HuH-7 (cell line): Measurements from ENCODE around the gene GLYATL1B.
"Not testable (repeated sequence)": the region's sequence is repeated elsewhere in the genome, so short reads cannot be mapped to it uniquely, and the experiment has no call there.

ENCODE experiments used
- DNase-seq: peaks from one replicate; pipeline ENCODE4 v3.0.0; 2011; ENCODE audit warnings: low spot score

The GLYATL1B gene

DNA sequence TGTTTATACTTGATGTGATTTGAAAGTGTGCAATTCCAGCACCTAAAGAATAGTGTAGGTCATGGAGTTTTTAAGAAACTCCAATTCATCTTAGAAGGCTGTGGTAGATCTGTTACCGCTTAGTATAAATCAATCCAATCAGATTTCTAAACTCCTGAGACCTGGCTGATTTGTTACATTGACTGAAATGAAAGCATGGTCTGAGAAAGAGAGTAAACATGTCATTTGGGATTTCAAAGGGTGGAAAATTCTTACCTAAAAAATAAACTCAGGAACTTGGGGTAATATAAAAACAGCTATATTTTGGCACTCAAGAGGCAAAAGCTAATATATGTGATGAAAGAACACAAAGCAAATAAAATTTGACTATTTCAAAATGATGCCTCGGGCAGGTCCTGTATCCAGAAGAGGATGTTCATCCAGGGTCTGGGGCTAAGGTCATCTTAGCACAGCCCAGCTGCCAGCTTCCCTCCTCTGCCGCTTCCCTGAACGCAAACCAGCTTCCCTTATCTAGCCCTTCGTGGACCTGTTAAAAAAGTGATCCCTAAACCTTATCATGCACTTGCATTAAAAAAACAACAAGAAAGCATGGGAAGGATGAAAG lies 10.0 kb downstream of the GLYATL1B start:
- DNase-seq = not testable (repeated sequence)

DNA sequence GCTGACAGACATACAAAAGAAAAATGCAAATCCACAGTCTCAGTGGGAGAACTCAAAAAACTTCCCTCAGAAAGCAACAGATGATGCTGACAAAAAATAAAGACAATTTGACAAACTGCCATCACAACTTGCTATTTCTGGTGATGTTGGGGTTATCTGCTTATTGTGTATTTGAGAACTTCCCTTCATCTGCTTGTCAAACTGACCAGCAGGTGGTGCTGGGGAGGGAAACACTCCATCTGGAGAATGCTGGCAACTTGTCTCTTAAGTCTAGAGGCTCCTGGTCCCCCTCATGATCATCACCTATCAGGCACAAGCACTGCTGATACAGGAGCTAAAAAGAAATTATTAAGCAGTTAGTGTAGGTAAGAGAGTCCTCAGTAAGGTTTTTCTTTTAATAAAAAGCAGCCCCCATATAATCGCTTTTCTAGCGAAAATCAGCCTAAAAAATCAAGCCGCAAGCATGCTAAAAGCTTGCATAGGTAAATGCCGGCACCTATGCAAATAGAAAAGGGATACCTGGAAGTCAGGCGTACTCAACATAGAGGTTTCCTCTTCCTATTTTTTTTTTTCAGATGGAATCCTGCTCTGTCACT lies 11.1 kb downstream of the GLYATL1B start:
- DNase-seq = peak; percentile 10

DNA sequence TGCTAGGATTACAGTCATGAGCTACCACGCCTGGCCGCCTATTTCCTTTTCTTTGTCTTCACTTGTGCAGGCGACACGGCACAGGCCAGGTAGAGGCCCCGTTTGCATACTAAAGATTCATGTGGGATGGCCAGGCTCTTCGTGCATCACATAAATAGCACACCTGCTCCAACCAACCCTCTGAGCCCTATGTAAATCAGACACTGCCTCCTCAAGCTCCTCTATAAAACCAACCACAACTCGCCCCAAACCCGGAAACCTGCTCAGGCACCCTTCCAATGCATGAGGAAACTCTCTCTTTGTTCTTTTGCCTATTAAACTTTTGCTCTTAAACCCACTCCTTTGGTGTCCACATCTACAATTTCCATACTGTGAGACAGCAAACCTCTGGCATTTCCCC lies 11.8 kb downstream of the GLYATL1B start:
- not testable (repeated sequence) for DNase-seq

DNA sequence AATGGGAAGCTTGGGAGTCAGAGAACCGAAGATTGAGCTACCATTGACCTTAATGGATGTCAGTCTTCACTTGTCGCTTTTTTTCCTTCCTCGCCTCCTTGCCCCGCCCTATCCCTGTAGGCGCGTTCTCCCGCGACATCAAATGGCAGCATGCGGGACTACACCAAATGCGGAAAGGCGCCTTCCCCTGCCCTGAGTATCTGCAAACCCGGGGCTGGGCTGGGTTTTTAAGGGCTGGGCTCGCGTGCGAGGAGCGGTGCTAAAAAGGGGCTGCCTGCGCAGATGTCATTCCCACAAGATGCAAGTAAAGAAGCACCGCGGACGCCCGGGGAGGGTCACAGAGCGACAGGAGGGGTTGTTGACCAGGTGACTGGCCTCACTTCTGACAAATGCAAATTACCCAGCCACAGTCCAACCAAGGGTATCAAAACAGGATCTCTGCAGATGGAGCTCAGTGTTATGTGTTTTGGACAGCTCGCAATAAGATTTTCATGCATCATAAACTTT lies 16.2 kb downstream of the GLYATL1B start:
- DNase-seq = no peak

DNA sequence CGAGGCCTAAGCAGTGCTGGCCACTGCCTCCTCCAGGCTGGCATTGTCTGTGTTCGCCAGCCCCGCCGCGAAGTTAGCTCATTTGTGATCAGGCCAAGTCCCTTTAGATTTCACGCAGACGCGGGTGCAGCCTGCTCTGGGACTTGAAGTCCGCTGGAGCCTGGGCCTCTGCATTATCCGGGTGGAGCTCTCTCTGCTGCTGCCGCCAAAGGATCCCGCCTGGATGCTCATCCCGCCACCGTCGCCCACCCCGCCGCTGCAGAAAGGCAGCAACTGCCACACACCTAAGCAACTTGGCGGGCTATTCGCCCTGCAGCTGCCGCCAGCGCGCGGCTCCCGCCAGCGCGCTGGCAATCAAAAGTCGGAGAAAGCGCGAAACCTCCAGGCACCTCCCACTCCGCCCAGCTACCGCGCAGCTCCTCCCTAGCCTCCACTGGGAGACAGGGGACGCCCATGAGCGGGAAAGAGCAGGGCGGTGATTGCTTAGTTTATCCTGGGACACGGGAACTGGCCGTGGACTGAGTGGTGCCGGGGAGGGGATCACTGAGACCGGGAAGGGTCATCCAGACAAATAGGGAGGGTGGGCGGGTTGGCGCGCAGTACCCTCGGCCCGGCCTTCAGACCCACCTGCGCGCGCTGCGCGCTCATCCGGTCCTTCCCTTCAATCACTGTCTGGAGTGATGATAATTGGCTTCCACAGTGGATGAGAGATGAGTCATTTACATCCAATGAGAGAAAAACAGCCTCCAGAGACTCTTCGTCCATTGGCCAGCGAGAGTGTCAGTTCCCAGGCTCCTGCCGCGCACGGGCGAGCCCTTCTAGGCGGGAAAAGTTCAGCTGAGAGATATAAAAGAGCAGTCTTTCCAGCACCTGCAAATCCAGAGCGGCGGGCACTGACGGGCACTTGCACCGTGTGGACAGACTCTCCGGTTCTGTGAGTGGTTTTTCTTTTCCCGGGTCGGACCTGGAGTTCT lies 20.5 kb downstream of the GLYATL1B start, which contains the start of gene FAM111B:
Gene FAM111B (plus strand): TSS at position 875 of the 974 bp plus-strand sequence. CDS start 2,389 bp downstream, outside the sequence.
- peak; percentile 68 for DNase-seq

DNA sequence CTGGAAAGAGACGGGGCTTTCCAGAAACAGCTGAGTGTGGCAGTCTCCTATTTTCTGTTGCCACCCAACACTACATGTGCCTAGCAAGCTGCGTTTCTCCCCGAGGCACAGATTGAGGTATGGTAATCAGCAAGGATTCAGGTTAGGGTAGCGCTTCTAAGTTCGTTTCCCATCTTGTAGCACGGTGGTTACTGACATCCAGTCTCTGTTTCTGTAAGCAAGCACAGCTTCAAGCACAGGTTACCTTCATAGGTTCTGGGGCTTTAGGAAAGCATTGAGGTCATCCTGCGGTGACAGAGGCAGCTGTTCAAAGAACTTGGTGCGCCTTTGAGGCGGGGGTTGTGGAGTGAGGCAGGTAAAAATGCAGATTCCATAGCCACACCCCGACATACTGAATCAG lies 21.6 kb downstream of the GLYATL1B start:
- DNase-seq = not testable (repeated sequence)

DNA sequence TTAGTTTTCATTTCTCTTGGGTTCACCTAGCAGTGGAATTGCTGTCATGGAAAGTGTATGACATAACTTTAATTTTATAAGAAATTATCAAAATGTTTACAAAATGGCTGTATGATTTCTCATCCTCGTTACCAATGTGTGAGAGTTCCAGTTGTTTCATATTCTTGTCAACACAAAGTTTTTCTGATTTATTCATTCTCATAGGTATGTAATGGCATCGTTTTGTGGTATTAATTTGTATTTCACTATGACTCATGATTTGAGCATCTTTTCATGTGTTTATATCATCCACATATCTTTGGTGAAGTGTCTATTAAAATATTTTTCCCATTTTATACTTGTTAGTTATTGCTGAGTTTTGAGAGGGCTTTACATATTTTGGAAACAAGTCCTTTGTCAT lies 26.4 kb downstream of the GLYATL1B start:
- no peak for DNase-seq

DNA sequence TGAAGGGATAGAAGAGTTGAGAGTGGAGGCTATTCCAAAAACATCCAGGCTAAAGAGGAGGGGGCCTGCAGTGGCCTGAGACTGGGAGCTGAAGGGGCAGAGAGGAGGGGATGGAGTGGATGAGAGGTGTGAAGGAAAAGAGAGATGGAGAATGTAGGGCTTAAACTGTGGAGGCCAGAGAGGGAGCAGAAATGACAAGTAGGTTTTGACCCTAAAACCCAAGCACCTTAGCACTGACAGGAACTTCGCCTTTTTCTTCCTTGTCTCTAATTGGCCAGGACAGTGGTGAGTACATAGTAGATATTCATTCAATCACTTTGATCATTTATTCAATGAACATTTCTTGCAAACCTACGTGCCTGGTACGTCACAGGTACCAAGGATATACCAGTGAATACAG lies 28.2 kb downstream of the GLYATL1B start:
- DNase-seq = no peak

DNA sequence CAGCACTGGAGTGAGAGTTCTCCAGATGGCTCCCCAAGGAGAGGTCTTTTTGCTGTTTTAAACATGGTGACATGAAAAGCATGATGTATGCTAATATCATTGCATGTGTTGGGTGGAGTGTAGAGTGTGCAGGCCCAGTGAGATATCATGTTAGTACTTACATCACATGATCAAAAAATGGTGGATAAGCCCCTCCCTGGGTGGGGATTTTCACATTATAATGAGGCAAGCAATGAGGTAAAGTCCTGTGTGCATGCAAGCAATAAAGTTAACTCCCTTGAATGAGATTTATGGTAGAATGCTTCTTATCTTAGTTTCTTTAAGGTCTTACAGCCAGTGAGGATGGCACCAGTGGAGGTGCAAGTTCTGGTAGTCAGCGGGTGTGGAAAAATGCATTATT lies 29.4 kb downstream of the GLYATL1B start:
- DNase-seq = no peak

DNA sequence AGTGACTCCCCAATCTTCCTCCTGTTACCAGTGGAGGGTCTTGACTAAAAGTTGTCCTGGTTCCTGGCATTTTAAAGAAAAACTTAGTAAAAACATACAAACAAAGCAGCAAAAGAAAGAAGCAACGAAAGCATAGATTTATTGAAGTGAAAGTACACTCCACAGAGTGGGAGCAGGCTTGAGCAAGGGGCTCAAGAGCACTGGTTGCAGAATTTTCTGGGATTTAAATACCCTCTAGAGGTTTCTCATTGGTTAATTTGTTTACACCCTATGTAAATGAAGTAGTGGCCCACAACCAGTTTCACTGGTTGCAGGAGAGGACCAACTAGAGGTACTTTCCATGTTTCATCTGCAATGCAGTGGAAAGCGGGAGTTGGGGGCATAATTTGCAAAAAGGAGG lies 31.7 kb downstream of the GLYATL1B start:
- DNase-seq = no peak

DNA sequence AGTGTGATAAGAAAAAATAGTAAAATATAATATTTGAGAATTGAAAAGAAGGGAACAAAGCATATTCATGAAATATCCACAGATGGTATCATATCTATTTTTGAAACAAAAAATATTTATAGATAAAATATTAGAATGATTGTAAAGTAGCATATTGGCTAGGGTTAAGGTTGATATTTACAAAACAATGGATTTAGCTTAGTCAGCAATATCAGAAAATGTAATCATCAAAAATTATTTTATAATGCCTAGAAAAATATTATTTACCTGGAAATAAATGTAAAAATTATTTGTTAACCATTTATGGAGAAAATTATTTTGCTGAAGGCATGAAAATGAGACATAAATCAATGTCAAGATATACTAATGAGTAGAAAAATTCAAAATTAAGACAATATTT lies 33.7 kb downstream of the GLYATL1B start:
- no peak for DNase-seq

DNA sequence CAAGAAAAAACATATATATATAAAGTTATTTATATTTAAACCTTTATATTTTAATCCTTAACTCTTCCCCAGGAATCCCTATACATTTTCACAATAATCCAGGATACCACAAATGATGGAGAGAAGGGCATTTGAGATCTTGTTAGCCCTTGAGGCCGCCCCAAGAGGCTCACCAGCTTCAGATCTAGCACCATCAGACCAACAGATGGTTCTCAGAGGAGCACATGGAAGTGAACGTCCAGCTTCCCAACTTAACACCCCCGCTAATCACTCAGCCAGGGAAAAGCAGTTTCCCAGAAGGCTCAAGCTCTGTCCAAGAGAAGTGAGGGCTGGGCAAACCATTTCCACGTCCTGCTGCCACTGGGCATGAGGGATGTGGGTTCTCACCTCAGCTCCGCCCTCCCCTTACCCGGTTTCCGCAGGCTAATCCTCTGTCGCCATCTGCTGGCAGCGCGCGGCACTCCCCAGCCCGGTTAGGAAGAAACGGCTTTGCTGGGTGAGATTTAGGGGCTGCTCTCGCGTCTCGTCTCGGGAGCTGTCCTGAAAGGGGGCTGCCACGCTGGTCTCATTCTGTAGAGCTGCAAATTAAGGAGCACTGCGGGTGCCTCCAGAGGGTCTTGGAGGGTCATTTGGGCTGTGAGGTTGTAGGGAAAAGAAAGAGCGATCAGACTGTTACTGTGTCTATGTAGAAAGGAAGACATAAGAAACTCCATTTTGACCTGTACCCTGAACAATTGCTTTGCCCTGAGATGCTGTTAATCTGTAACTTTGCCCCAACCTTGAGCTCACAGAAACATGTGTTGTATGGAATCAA lies 49.7 kb downstream of the GLYATL1B start:
- peak; percentile 78 for DNase-seq

DNA sequence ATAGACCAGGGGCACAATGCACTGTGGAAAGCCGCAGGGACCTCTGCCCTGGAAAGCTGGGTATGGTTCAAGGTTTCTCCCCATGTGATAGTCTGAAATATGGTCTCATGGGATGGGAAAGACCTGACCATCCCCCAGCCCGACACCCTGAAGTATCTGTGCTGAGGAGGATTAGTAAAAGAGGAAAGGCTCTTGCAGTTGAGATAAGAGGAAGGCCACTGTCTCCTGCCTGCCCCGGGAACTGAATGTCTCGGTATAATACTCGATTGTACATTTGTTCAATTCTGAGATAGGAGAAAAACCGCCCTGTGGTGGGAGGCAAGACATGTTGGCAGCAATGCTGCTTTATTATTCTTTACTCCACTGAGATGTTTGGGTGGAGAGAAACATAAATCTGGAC lies 50.4 kb downstream of the GLYATL1B start:
- not testable (repeated sequence) for DNase-seq

DNA sequence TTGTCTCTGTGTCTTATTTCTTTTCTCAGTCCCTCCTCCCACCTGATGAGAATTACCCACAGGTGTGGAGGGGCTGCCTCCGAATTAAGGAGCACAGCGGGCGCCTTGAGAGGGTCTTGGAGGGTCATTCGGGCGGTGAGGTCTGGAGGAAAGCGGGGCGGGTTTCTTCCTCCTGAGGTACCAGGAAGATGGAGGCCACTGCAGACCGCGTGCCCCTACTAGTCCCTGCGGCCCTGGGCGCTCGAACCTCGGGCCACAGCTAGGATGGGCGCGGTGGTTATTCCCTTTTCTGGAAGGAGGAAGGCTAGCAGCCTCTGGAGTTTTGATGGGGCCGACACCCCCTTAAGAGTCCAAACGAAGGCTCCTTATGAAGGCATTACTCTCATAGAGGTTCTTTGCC lies 51.1 kb downstream of the GLYATL1B start:
- no peak for DNase-seq

DNA sequence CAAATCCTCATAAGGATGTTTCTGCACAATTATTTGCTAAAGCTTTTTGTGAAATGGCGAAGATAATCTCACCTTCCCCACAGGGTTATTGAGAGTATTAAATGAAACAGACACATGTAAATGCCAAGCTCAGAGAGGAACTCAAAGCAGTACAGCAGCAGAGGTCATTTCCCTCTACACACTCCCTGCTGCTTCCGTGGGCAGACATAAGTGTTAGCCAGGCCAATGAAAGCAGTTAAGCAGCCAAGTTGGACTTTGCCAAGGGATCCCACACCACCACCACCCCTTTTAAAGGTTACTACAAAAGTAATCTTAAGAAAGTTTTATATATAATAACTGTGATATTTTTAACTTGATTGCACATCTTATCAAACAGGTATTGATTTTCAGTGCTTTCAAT lies 52.5 kb downstream of the GLYATL1B start:
- no peak for DNase-seq

DNA sequence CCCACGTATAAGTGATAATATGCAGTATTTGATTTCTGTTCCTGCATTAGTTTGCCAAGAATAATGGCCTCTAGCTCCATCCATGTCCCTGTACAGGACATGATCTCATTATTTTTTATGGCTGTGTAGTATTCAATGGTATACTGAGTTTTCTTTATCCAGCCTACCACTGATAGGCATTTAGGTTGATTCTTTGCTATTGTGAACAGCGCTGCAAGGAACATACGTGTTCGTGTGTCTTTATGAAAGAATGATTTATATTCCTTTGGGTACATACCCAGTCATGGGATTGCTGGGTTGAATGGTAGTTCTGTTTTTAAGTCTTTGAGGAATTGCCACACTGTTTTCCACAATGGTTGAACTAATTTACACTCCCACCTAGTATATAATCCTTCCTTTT lies 55.1 kb downstream of the GLYATL1B start:
- no peak for DNase-seq

DNA sequence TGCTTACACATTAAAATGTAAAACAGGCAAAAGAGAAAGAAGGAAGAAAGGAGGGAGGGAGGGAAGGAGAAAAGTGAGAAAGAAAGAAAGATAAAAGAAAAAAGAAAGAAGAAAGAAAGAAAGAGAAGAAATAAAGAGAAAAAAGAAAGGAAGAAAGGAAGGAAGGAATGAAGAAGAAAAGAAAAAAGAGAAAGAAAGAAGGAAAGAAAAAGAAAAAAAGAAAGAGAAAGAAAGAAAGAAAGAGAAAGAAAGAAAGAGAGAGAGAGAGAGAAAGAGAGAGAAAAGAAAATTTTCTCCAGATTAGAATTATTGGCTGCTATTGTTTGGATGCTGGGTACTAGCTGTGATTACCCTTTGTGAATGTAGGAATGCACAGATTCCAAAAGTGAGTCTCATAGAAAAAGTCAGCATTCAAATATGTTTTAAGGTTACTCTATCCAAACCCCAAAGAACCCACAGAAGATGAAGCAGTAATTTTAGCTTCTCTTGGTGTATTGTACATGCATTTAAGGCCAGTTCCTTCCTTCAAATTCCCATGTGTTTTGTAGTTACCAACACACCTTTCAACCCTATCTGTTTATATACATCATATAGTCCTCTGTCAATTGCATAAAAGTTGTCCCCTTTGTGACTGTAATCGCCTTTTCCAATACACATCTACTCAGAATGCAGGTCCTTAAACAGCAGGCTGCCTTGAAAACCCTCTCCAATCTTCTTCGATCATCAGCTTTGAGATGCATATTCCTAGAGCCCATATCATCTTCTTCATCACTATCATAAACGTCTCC lies 55.8 kb downstream of the GLYATL1B start:
- DNase-seq = no peak

DNA sequence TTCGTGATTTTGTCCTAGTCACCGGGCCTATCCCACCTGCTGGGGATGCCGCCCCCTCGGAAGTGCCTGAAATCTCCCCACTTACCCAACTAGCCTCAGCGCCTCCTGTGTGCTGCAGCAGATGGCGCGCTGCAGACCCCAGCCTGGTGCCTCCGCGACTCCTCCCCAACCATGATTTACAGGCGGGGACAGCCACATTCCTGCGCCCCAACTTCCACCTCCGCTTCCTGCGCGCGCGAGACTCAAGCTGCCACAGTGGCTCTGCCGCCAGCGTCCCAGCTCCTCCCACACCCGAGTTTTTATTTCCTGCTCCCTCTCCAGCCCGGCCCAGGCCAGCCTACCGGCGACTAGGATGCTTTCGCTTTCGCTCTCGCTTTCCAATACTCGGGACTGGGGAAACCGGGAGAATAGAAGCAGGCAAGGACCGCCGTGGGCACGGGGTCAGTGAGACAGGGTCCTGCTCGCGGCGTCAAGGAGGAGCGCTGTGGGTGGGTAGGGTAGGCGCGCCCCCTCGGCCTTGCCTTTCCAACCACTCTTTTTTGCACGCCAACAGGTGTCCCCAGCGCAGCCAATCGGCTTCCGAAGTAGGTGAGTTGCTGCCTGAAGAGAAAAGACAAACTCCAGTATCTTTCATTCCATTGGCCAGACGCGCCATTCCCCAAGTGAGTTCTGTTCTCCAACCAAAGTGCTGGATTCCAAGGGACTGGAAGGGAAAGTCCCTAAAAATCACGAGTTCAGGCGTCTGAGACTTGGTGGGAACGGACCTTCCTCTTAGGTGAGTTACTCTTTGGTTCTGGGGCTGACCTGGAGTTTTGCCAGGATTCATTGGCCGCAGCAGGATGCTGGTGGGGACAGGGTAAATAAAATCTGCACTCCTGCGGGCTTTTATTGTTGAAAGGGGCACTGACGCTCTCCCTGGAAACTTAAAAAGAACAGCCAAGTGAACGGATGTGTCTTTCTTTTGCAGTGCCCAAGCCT lies 56.7 kb downstream of the GLYATL1B start, which contains the start of gene FAM111A:
Gene FAM111A (plus strand): TSS at position 327 of the 978 bp plus-strand sequence. CDS start 6,017 bp downstream, outside the sequence.
- DNase-seq = peak; percentile 78

DNA sequence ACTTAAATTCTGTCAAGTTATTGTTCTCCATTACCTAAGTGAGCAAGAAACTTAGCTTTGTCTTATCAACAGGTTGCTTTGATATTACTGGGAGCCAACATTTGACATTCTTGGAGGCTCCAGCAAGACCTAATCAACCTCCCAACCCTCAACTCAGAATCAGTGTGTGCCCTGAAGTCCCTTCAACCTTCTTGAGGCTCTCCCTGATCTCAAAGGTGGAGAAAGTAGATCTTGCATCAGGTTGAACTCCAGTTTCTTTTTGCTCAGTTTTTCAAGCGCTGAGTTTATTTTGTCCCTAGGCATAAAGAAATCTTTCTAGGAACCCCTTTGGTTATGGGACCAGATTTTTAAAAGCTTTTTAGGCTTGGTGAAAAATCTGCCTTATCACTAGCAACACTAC lies 58.0 kb downstream of the GLYATL1B start:
- no peak for DNase-seq
